Measurements from ENCODE around the gene EP400. TPM values are rescaled to one million over a fixed set of nuclear protein-coding genes. Genes with fewer than 3 reads are reported as not detected.

The EP400 gene
- total and polyA plus RNA-seq, 2 donors (not counting 1 experiment from before 2014, with no cell fraction given), result 3.4 to 12.4 TPM

GRCh38 chr12:132026061-132026795 is 76.5 kb downstream of the EP400 start:
- no peak for DNase-seq (ENCODE audit: low read depth in 2 of 2)
- Histone ChIP-seq H3K4me3 (replicated peaks in 1 of 4; ENCODE audit: control extremely low read depth in 1 of 4, insufficient read depth in 1 of 4, low read depth in 3 of 4, low read length in 4 of 4) (no peak overlapping the region), H3K4me1 (ENCODE audit: control insufficient read depth, extremely low read depth, insufficient read depth, low read length) (no peaks in the 10 kb centered on the region), H3K27ac (ENCODE audit: insufficient read depth, low read length) (no peak overlapping the region), H2AFZ (ENCODE audit: low read length) (no peak overlapping the region), H4K20me1 (ENCODE audit: control insufficient read depth, extremely low read depth, insufficient read depth, low read length) (peaks cover 1% of the 10 kb centered on the region), H3K36me3 (ENCODE audit: control insufficient read depth, insufficient read depth, low read length) (peaks cover 30% of the 10 kb centered on the region), H3K4me2 (ENCODE audit: extremely low read depth, insufficient read depth, low read length) (no peak overlapping the region), H3K79me2 (ENCODE audit: control insufficient read depth, insufficient read depth, low read length) (no peaks in the 10 kb centered on the region), H3K9ac (ENCODE audit: insufficient read depth, low read length) (no peak overlapping the region), H3K9me3 (ENCODE audit: control insufficient read depth, insufficient read depth, low read depth, low read length) (no peaks in the 10 kb centered on the region), H3K27me3 (ENCODE audit: control insufficient read depth, insufficient read depth, low read length) (no peaks in the 10 kb centered on the region)
- TF ChIP-seq EZH2 (IDR thresholded peaks at IDR 0.05; ENCODE audit: low read length, missing control alignments), result no peak
- TF ChIP-seq, protein P1, sequence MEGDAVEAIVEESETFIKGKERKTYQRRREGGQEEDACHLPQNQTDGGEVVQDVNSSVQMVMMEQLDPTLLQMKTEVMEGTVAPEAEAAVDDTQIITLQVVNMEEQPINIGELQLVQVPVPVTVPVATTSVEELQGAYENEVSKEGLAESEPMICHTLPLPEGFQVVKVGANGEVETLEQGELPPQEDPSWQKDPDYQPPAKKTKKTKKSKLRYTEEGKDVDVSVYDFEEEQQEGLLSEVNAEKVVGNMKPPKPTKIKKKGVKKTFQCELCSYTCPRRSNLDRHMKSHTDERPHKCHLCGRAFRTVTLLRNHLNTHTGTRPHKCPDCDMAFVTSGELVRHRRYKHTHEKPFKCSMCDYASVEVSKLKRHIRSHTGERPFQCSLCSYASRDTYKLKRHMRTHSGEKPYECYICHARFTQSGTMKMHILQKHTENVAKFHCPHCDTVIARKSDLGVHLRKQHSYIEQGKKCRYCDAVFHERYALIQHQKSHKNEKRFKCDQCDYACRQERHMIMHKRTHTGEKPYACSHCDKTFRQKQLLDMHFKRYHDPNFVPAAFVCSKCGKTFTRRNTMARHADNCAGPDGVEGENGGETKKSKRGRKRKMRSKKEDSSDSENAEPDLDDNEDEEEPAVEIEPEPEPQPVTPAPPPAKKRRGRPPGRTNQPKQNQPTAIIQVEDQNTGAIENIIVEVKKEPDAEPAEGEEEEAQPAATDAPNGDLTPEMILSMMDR (conservative IDR thresholded peaks at IDR 0.05 in 1 of 2, IDR thresholded peaks at IDR 0.05 in 1 of 2; ENCODE audit: low read depth in 1 of 2, low read length in 2 of 2), result no peak

DNA sequence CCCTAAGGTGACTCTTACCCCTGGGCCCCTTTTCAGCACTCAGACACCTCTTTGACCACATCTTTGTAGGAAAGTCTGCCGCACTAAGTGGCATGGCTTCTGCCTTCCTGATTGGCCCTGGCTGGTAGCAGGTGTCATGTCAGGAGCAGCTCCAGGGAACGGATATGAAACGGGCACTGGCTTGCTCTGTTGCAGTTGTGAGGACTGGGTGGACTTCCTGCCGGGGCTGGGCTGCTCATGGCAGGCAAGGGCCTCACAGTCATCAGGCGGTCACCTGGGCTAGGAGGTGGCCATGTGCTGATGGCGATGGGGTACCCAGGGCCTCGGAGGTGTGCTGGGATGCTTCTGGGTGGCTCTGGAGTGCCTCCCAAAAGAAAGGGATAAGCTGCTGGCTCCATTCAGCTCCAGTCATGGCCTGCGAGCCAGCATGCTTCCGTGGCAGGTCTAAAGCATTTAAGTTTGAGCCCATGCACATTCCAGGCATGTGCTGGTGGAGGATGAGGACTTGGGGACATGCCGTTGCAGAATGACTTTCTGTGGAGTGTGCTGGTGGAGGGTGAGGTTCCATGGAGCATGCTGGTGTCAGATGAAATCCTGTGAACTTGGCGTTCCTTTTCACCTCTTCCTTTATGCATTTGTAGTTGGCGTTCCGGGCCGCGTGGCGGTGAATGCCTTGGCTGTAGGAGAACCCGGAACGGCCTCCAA is 77.2 kb downstream of the EP400 start:
- Histone ChIP-seq H3K4me1 (ENCODE audit: control insufficient read depth, extremely low read depth, insufficient read depth, low read length) (no peaks in the 10 kb centered on the region), H4K20me1 (ENCODE audit: control insufficient read depth, extremely low read depth, insufficient read depth, low read length) (peaks cover 1% of the 10 kb centered on the region), H2AFZ (ENCODE audit: low read length) (no peak overlapping the region), H3K27me3 (ENCODE audit: control insufficient read depth, insufficient read depth, low read length) (no peaks in the 10 kb centered on the region), H3K4me2 (ENCODE audit: extremely low read depth, insufficient read depth, low read length) (no peak overlapping the region), H3K36me3 (ENCODE audit: control insufficient read depth, insufficient read depth, low read length) (peaks cover 28% of the 10 kb centered on the region), H3K9ac (ENCODE audit: insufficient read depth, low read length) (no peak overlapping the region), H3K79me2 (ENCODE audit: control insufficient read depth, insufficient read depth, low read length) (no peaks in the 10 kb centered on the region), H3K27ac (ENCODE audit: insufficient read depth, low read length) (no peak overlapping the region), H3K4me3 (replicated peaks in 1 of 4; ENCODE audit: control extremely low read depth in 1 of 4, insufficient read depth in 1 of 4, low read depth in 3 of 4, low read length in 4 of 4) (no peak overlapping the region), H3K9me3 (ENCODE audit: control insufficient read depth, insufficient read depth, low read depth, low read length) (no peaks in the 10 kb centered on the region)
- no peak for DNase-seq (ENCODE audit: low read depth in 2 of 2)
- no peak for TF ChIP-seq EZH2 (IDR thresholded peaks at IDR 0.05; ENCODE audit: low read length, missing control alignments)
- TF ChIP-seq, protein P1 (conservative IDR thresholded peaks at IDR 0.05 in 1 of 2, IDR thresholded peaks at IDR 0.05 in 1 of 2; ENCODE audit: low read depth in 1 of 2, low read length in 2 of 2), result no peak

DNA sequence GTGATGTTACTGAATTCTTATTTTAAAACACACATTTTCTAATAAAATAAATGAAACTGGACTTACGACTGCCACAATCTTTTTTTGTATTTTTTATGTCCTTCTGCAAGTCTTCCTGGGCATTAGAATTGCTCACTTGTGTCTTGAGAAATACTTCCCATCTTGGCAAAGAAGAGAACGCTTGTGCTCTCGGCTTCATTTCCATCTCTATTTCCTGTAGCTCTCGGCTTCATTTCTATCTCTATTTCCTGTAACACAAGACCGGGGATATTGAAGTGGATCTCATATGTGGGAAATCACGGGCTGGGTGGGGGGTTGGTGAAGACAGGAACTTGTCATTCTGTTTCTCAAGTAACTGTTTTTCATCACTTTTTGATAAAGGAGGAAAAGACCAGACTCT is 77.9 kb downstream of the EP400 start:
- H2AFZ ChIP-seq (ENCODE audit: low read length), result no peak overlapping the region
- TF ChIP-seq EZH2 (IDR thresholded peaks at IDR 0.05; ENCODE audit: low read length, missing control alignments), result no peak
- TF ChIP-seq, protein P1 (conservative IDR thresholded peaks at IDR 0.05 in 1 of 2, IDR thresholded peaks at IDR 0.05 in 1 of 2; ENCODE audit: low read depth in 1 of 2, low read length in 2 of 2), result no peak
- no peaks in the 10 kb centered on the region for H3K4me1 ChIP-seq (ENCODE audit: control insufficient read depth, extremely low read depth, insufficient read depth, low read length)
- no peak overlapping the region for H3K4me2 ChIP-seq (ENCODE audit: extremely low read depth, insufficient read depth, low read length)
- no peak overlapping the region for H3K4me3 ChIP-seq (replicated peaks in 1 of 4; ENCODE audit: control extremely low read depth in 1 of 4, insufficient read depth in 1 of 4, low read depth in 3 of 4, low read length in 4 of 4)
- no peak for DNase-seq (ENCODE audit: low read depth in 2 of 2)
- no peaks in the 10 kb centered on the region for H3K27me3 ChIP-seq (ENCODE audit: control insufficient read depth, insufficient read depth, low read length)
- H3K9me3 ChIP-seq (ENCODE audit: control insufficient read depth, insufficient read depth, low read depth, low read length), result no peaks in the 10 kb centered on the region
- H3K79me2 ChIP-seq (ENCODE audit: control insufficient read depth, insufficient read depth, low read length), result no peaks in the 10 kb centered on the region
- H3K27ac ChIP-seq (ENCODE audit: insufficient read depth, low read length), result no peak overlapping the region
- peaks cover 28% of the 10 kb centered on the region for H3K36me3 ChIP-seq (ENCODE audit: control insufficient read depth, insufficient read depth, low read length)
- no peak overlapping the region for H3K9ac ChIP-seq (ENCODE audit: insufficient read depth, low read length)
- peaks cover 1% of the 10 kb centered on the region for H4K20me1 ChIP-seq (ENCODE audit: control insufficient read depth, extremely low read depth, insufficient read depth, low read length)
